Measurements from ENCODE around the gene AQP2. TPM values are rescaled to one million over a fixed set of nuclear protein-coding genes. Genes with fewer than 3 reads are reported as not detected.
A peak's percentile ranks its signal among the peaks of the same experiment; 100 is the strongest.
"Not testable (repeated sequence)": the region's sequence is repeated elsewhere in the genome, so short reads cannot be mapped to it uniquely, and the experiment has no call there.

The AQP2 gene
- total RNA-seq, 1 donor from 2014 or later = not detected

DNA sequence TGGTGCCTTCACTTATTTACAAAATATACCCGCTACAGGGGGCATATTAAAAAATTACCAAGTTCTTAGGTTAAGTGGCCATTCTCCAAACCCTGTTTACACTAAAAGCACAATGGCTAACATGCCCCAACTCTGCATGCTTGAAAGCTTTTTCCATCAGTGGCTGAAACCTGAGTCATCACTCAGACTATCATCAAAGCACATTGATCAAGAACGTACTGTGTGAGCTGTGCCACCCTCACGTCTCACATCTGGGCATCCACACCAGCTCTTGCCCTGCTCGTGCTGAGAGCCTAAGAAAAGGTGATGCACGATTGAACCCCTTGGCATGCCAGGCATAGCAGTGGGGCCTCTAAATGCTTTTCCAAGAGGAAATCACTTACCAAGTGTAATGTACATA lies 35.4 kb downstream of the AQP2 start:
- Histone ChIP-seq H3K27ac (no peak overlapping the region), H3K9me3 (no peaks in the 10 kb centered on the region), H3K27me3 (no peaks in the 10 kb centered on the region), H3K4me3 (no peak overlapping the region), H3K4me1 (peaks cover 11% of the 10 kb centered on the region), H3K36me3 (no peaks in the 10 kb centered on the region)
- intact Hi-C loops (cut with DNase I) = no loop called here
- no peak for TF ChIP-seq POLR2AphosphoS5 (IDR thresholded peaks at IDR 0.05; ENCODE audit: insufficient read depth in 1 of 2, low read depth in 1 of 2)
- TF ChIP-seq, protein P1, sequence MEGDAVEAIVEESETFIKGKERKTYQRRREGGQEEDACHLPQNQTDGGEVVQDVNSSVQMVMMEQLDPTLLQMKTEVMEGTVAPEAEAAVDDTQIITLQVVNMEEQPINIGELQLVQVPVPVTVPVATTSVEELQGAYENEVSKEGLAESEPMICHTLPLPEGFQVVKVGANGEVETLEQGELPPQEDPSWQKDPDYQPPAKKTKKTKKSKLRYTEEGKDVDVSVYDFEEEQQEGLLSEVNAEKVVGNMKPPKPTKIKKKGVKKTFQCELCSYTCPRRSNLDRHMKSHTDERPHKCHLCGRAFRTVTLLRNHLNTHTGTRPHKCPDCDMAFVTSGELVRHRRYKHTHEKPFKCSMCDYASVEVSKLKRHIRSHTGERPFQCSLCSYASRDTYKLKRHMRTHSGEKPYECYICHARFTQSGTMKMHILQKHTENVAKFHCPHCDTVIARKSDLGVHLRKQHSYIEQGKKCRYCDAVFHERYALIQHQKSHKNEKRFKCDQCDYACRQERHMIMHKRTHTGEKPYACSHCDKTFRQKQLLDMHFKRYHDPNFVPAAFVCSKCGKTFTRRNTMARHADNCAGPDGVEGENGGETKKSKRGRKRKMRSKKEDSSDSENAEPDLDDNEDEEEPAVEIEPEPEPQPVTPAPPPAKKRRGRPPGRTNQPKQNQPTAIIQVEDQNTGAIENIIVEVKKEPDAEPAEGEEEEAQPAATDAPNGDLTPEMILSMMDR (IDR thresholded peaks at IDR 0.05) = no peak
- no peak for DNase-seq (ENCODE audit: extremely low spot score in 2 of 2)

DNA sequence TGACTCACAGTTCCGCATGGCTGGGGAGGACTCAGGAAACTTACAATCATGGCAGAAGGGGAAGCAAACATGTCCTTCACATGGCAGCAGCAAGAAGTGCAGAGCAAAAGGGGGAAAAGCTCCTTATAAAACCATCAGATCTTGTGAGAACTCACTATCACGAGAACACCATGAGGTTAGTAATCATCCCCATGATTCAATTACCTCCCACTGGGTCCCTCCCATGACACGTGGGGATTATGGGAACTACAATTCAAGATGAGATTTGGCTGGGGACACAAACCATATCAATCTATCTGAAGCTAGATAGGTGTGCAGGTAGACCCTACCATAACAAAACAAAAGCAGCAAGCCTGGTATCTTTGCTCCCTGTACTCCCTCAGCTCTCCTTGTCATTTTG lies 35.9 kb downstream of the AQP2 start:
- H3K9me3 ChIP-seq; H3K27ac ChIP-seq; DNase-seq (ENCODE audit: extremely low spot score in 2 of 2); H3K27me3 ChIP-seq; intact Hi-C loops (cut with DNase I); H3K36me3 ChIP-seq; H3K4me3 ChIP-seq: not testable (repeated sequence)
- H3K4me1 ChIP-seq = peaks cover 11% of the 10 kb centered on the region

DNA sequence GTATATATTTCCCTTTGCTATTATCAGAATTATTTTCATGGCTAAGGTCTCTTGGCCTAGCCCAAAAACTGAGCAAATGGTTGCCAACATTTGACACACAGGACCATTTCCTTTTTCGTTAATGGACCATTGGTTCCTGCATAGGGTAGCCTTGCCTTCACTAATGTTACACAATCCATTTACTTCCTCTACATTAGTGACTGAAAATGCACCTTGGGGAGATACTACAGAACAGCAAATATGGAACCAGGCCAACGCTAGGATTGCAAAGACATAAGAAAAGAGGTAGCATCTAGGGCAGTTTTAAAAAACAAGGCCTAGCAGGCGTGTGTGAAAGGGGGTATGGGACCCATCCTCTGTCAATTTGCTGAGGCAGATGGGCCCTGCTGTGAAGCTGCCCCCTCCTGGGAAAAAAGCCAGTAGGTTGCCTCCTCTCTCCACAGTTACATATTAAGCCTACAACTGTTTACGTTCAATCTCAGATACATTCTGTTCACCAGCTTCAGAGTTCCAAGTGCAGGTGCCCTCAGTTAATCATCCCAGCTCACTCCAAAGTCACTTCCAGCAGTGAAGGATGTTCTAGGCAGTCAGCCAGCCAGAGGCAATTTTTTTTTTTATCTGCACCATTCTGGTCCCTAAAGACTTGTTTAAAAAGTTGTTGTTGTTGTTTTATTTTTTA lies 37.2 kb downstream of the AQP2 start:
- H3K36me3 ChIP-seq = peaks cover 0 to 1% of the 10 kb centered on the region in 2 donors
- no peak overlapping the region for H3K4me3 ChIP-seq
- no peak for DNase-seq (ENCODE audit: extremely low spot score in 2 of 2)
- TF ChIP-seq, protein P1 (IDR thresholded peaks at IDR 0.05) = no peak
- TF ChIP-seq POLR2AphosphoS5 (IDR thresholded peaks at IDR 0.05; ENCODE audit: insufficient read depth in 1 of 2, low read depth in 1 of 2) = no peak
- peaks cover 11% of the 10 kb centered on the region for H3K4me1 ChIP-seq
- intact Hi-C loops (cut with DNase I) = no loop called here
- H3K27ac ChIP-seq = no peak overlapping the region
- H3K27me3 ChIP-seq = no peaks in the 10 kb centered on the region
- H3K9me3 ChIP-seq = no peaks in the 10 kb centered on the region

DNA sequence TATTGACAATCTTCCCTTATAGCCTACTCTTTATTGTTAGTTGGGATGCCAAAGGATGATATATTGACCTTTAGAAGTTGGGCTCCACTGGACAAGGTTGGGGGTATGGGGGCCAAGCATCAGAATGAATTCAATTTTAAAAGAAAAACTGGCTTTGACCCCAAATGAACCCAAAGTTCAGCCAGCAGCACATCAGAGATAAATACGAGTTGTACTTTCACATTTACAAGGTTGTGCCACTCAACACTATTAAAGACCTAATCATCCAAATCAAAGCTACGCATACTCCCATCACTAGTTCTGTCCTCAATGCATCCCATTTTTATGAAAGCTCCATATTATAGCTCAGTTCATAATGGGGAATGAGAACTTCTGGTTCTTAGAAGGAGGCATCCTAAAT lies 38.9 kb downstream of the AQP2 start:
- H3K4me1 ChIP-seq; DNase-seq (ENCODE audit: extremely low spot score in 2 of 2); H3K4me3 ChIP-seq; intact Hi-C loops (cut with DNase I); H3K27me3 ChIP-seq; H3K36me3 ChIP-seq; H3K9me3 ChIP-seq: not testable (repeated sequence)
- H3K27ac ChIP-seq = peak overlapping the region; percentile 51

DNA sequence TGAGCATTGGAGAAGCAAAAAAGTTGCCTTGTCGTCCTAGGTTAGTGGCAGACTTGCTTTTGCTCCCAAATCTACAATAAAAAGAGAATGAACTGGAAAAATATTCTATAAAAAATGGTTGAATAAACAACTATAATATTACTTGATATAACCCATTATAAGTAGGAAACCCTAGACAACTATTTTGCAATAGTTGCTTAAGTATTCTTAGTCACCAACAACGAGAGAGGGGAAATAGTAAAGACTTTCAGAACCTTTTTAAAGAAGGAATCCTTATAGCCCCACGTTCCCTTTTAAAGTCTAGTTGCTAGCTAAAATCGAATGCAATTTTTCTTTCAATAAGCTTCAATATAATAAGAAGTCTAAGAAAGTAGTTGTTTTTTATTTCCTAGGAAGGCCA lies 39.7 kb downstream of the AQP2 start:
- DNase-seq (ENCODE audit: extremely low spot score in 2 of 2) = no peak
- H3K4me3 ChIP-seq = no peak overlapping the region
- no peaks in the 10 kb centered on the region for H3K4me1 ChIP-seq
- H3K27me3 ChIP-seq = no peaks in the 10 kb centered on the region
- H3K36me3 ChIP-seq = peaks cover 0 to 8% of the 10 kb centered on the region in 2 donors
- TF ChIP-seq, protein P1 (IDR thresholded peaks at IDR 0.05) = no peak
- TF ChIP-seq POLR2AphosphoS5 (IDR thresholded peaks at IDR 0.05; ENCODE audit: insufficient read depth in 1 of 2, low read depth in 1 of 2) (no peak), POLR2A (IDR thresholded peaks at IDR 0.05) (no peak)
- intact Hi-C loops (cut with DNase I) = no loop called here
- H3K27ac ChIP-seq = peak overlapping the region; percentile 51
- no peaks in the 10 kb centered on the region for H3K9me3 ChIP-seq

DNA sequence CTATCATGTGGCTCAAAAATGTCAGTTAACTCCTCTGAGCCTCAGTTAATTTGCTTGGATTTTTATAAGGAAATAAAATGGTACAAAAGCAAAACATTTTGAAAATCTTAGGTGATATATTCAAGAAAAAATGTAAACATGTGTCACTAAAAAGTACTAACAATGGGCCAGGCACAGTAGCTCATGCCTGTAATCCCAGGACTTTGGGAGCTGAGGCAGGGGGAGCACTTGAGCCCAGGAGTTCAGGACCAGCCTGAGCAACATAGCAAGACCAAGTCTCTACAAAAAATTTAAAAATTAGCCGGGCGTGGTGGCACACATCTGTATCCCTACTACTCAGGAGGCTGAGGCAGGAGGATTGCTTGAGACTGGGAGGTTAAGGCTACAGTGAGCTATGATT lies 47.9 kb downstream of the AQP2 start:
- no peak overlapping the region for H3K4me3 ChIP-seq

More for the DNA sequence above, 47.9 kb downstream of the AQP2 start:
- H3K27me3 ChIP-seq = no peaks in the 10 kb centered on the region
- no peaks in the 10 kb centered on the region for H3K9me3 ChIP-seq
- intact Hi-C loops (cut with DNase I) = no loop called here
- no peak for DNase-seq (ENCODE audit: extremely low spot score in 2 of 2)
- TF ChIP-seq, protein P1 (IDR thresholded peaks at IDR 0.05) = no peak
- TF ChIP-seq POLR2AphosphoS5 (IDR thresholded peaks at IDR 0.05; ENCODE audit: insufficient read depth in 1 of 2, low read depth in 1 of 2) (no peak), POLR2A (IDR thresholded peaks at IDR 0.05) (no peak)
- H3K36me3 ChIP-seq = peaks cover 0 to 4% of the 10 kb centered on the region in 2 donors
- H3K27ac ChIP-seq = no peak overlapping the region
- no peaks in the 10 kb centered on the region for H3K4me1 ChIP-seq
